ENCODE measurements around the gene C5orf58. TPM values are rescaled to one million over a fixed set of nuclear protein-coding genes. Genes with fewer than 3 reads are reported as not detected.

Gene C5orf58
- total and polyA plus RNA-seq, 9 of the 15 experiments (the other 6 are each of a cell fraction or from before 2014, with no cell fraction given) = 1.5 to 7.6 (median 5.3) TPM

GRCh38 chr5:170223906-170224305 lies 8.9 kb upstream of the C5orf58 start:
- TF ChIP-seq ZNF444 (CRISPR knock-in tag; IDR thresholded peaks at IDR 0.05) (no peak), HIVEP1 (CRISPR knock-in tag; IDR thresholded peaks at IDR 0.05) (no peak), ZNF75A (CRISPR knock-in tag; IDR thresholded peaks at IDR 0.05) (no peak), SNAPC5 (CRISPR knock-in tag; IDR thresholded peaks at IDR 0.05) (no peak), FOXK1 (CRISPR knock-in tag; IDR thresholded peaks at IDR 0.05; ENCODE audit: borderline replicate concordance) (no peak)
- Histone ChIP-seq H3K9me3 (replicated peaks; ENCODE audit: control insufficient read depth, insufficient read depth, low read depth, low read length) (no peaks in the 10 kb centered on the region), H3K4me2 (ENCODE audit: insufficient read depth, low read length) (no peak overlapping the region), H3K27ac (ENCODE audit: extremely low read depth, low read depth, low read length) (no peak overlapping the region), H3K4me3 (no peak overlapping the region), H3K36me3 (ENCODE audit: control insufficient read depth, insufficient read depth, low read length) (no peaks in the 10 kb centered on the region), H2AFZ (ENCODE audit: low read depth, low read length) (no peak overlapping the region), H4K20me1 (replicated peaks; ENCODE audit: control insufficient read depth, insufficient read depth, low read length) (no peaks in the 10 kb centered on the region; the same call in 1 of the 2 replicates), H3K9me1 (ENCODE audit: control insufficient read depth, insufficient read depth, low read length) (no peaks in the 10 kb centered on the region), H3K27me3 (ENCODE audit: control insufficient read depth in 2 of 2, insufficient read depth in 2 of 2, low read length in 2 of 2) (no peaks in the 10 kb centered on the region), H3K9ac (ENCODE audit: insufficient read depth in 1 of 2, low read depth in 2 of 2, low read length in 2 of 2) (no peak overlapping the region), H3K79me2 (ENCODE audit: control insufficient read depth, insufficient read depth, low read length) (no peaks in the 10 kb centered on the region), H3K4me1 (replicated peaks in 1 of 2; ENCODE audit: control insufficient read depth in 2 of 2, insufficient read depth in 2 of 2, low read length in 2 of 2) (no peaks in the 10 kb centered on the region)
- ATAC-seq = no peak
- WGBS (ENCODE audit: insufficient coverage, low coverage, missing lambda C conversion rate) = 5% methylated on average over 5 of the region's 5 CpGs
- POLR2A ChIA-PET = no interaction called here
- intact Hi-C loops (cut with micrococcal nuclease) (no loop called here), in situ Hi-C loops (cut with MboI) (loop anchor here (10.0 to 25.0 kb wide), 2 partner anchors 401 to 1237 kb away; no protein-coding TSS in a partner anchor)
- CTCF ChIA-PET (ENCODE audit: low intra/inter-chr PET ratio) = interaction anchor here (2.9 to 4.2 kb wide), 2 partner anchors 114 to 196 kb away, joined by 22 to 58 read pairs; no protein-coding TSS in a partner anchor
- no peak for FAIRE-seq
- no TSS peak for BruUV-seq (replicated peaks)
- DNase-seq (ENCODE audit: extremely low read depth in 1 of 4, low spot score in 3 of 4) = no peak
